HG03103 (cell line): ENCODE measurements around the gene TBC1D22A.

Experiments
- ATAC-seq: cut with Tn5 transposase; IDR thresholded peaks from one replicate; pipeline ENCODE4 v1.9.1; 2021; ENCODE audit warnings: low read depth; ENCODE audit not compliant: unreplicated experiment

Gene TBC1D22A

GRCh38 chr22:46871826-46872225, 109.4 kb downstream of the TBC1D22A start:
- ATAC-seq = no peak

GRCh38 chr22:46875089-46875488, 112.6 kb downstream of the TBC1D22A start:
- no peak for ATAC-seq

GRCh38 chr22:46876357-46876934, 114.0 kb downstream of the TBC1D22A start:
- ATAC-seq = no peak

- ATAC-seq = no peak
These were observed 115.9 kb downstream of the TBC1D22A start for GRCh38 chr22:46878191-46878948.

GRCh38 chr22:46879083-46879482, 116.6 kb downstream of the TBC1D22A start:
- ATAC-seq = no peak

GRCh38 chr22:46881373-46882118, 119.1 kb downstream of the TBC1D22A start:
- ATAC-seq = no peak

GRCh38 chr22:46883092-46883910, 120.9 kb downstream of the TBC1D22A start:
- no peak for ATAC-seq

GRCh38 chr22:46884365-46884764, 121.9 kb downstream of the TBC1D22A start:
- no peak for ATAC-seq

- ATAC-seq = no peak
These were observed 125.5 kb downstream of the TBC1D22A start for GRCh38 chr22:46887978-46888377.

- no peak for ATAC-seq
These were observed 128.4 kb downstream of the TBC1D22A start for GRCh38 chr22:46890819-46891218.

- ATAC-seq = no peak
These were observed 129.0 kb downstream of the TBC1D22A start for GRCh38 chr22:46891382-46891951.

GRCh38 chr22:46892866-46893265, 130.4 kb downstream of the TBC1D22A start:
- ATAC-seq = no peak

GRCh38 chr22:46893281-46894020, 131.0 kb downstream of the TBC1D22A start:
- ATAC-seq = no peak

GRCh38 chr22:46894081-46894671, 131.7 kb downstream of the TBC1D22A start:
- ATAC-seq = no peak

GRCh38 chr22:46894851-46895640, 132.6 kb downstream of the TBC1D22A start:
- no peak for ATAC-seq

GRCh38 chr22:46895753-46896152, 133.3 kb downstream of the TBC1D22A start:
- ATAC-seq = no peak

GRCh38 chr22:46896166-46896565, 133.7 kb downstream of the TBC1D22A start:
- ATAC-seq = no peak

GRCh38 chr22:46896568-46897245, 134.3 kb downstream of the TBC1D22A start:
- ATAC-seq = no peak
